GM19324 (cell line): ENCODE data around the gene KRTAP4-2.
"Not testable (repeated sequence)": the region's sequence is repeated elsewhere in the genome, so short reads cannot be mapped to it uniquely, and the experiment has no call there.

ENCODE experiments used
- ATAC-seq: cut with Tn5 transposase; IDR thresholded peaks from one replicate; pipeline ENCODE4 v1.9.1; 2021; ENCODE audit warnings: mild to moderate bottlenecking, moderate library complexity; ENCODE audit not compliant: unreplicated experiment, low FRiP score

Gene KRTAP4-2

GRCh38 chr17:41167561-41167960, 10.5 kb downstream of the KRTAP4-2 start:
- no peak for ATAC-seq

- no peak for ATAC-seq
Observed at GRCh38 chr17:41163828-41164227, 14.2 kb downstream of the KRTAP4-2 start.

GRCh38 chr17:41160648-41161047, 17.4 kb downstream of the KRTAP4-2 start, which contains the start of gene KRTAP4-4:
Gene KRTAP4-4 (minus strand): TSS chr17:41160748. CDS start chr17:41160691, 57 bp downstream.
- ATAC-seq = no peak

GRCh38 chr17:41160190-41160589, 17.8 kb downstream of the KRTAP4-2 start:
- ATAC-seq = not testable (repeated sequence)

- no peak for ATAC-seq
Observed at GRCh38 chr17:41153856-41154255, 24.2 kb downstream of the KRTAP4-2 start.

GRCh38 chr17:41151525-41151924, 26.5 kb downstream of the KRTAP4-2 start:
- no peak for ATAC-seq

- no peak for ATAC-seq
Observed at GRCh38 chr17:41150026-41150425, 28.0 kb downstream of the KRTAP4-2 start.

- no peak for ATAC-seq
Observed at GRCh38 chr17:41149652-41149985, 28.4 kb downstream of the KRTAP4-2 start, which contains the start of gene KRTAP4-5. Gene KRTAP4-5 (minus strand): TSS chr17:41149825. CDS start chr17:41149767, 58 bp downstream.

GRCh38 chr17:41148971-41149651, 28.9 kb downstream of the KRTAP4-2 start:
- not testable (repeated sequence) for ATAC-seq

GRCh38 chr17:41147531-41148204, 30.4 kb downstream of the KRTAP4-2 start:
- no peak for ATAC-seq

- ATAC-seq = no peak
Observed at GRCh38 chr17:41145261-41145660, 32.8 kb downstream of the KRTAP4-2 start.

GRCh38 chr17:41144846-41145245, 33.2 kb downstream of the KRTAP4-2 start:
- ATAC-seq = no peak

GRCh38 chr17:41141361-41141760, 36.7 kb downstream of the KRTAP4-2 start:
- no peak for ATAC-seq

GRCh38 chr17:41140360-41141131, 37.5 kb downstream of the KRTAP4-2 start, which contains the start of gene KRTAP4-6:
Gene KRTAP4-6 (minus strand): TSS chr17:41140544. CDS start chr17:41140487, 57 bp downstream.
- ATAC-seq = no peak

- not testable (repeated sequence) for ATAC-seq
Observed at GRCh38 chr17:41139865-41140264, 38.2 kb downstream of the KRTAP4-2 start.

- ATAC-seq = no peak
Observed at GRCh38 chr17:41133880-41134735, 43.9 kb downstream of the KRTAP4-2 start.

- no peak for ATAC-seq
Observed at GRCh38 chr17:41131979-41132378, 46.0 kb downstream of the KRTAP4-2 start.
